ENCODE measurements around the gene ABRACL. TPM values are rescaled to one million over a fixed set of nuclear protein-coding genes. Genes with fewer than 3 reads are reported as not detected.
"Not testable (repeated sequence)": the region's sequence is repeated elsewhere in the genome, so short reads cannot be mapped to it uniquely, and the experiment has no call there.

Gene ABRACL
- total RNA-seq, 2 experiments from 2014 or later, result 174 to 176 TPM

- ChIA-PET POLR2A (interaction anchor here (0.8 kb wide), 1 partner anchor 11 kb away, joined by 3 read pairs; no protein-coding TSS in a partner anchor), CTCF (no interaction called here)
- no peaks in the 10 kb centered on the region for H3K36me3 Mint-ChIP-seq (ENCODE audit: low read depth)
Observed at GRCh38 chr6:139016337-139017213, 12.0 kb upstream of the ABRACL start.

GRCh38 chr6:139017227-139017626, 11.3 kb upstream of the ABRACL start:
- Mint-ChIP-seq H3K27me3 (peaks cover 6% of the 10 kb centered on the region), H3K4me1 (no peaks in the 10 kb centered on the region), H3K4me3 (no peak overlapping the region), H3K9me3 (no peaks in the 10 kb centered on the region), H3K36me3 (ENCODE audit: low read depth) (no peaks in the 10 kb centered on the region), H3K27ac (no peak overlapping the region)
- DNase-seq, result no peak
- CTCF ChIA-PET, result no interaction called here
- POLR2A ChIA-PET, result interaction anchor here (0.8 kb wide), 1 partner anchor 10 kb away, joined by 3 read pairs; no protein-coding TSS in a partner anchor

More at GRCh38 chr6:139016337-139017213, 12.0 kb upstream of the ABRACL start:
- DNase-seq, result no peak
- Mint-ChIP-seq H3K9me3 (no peaks in the 10 kb centered on the region), H3K27me3 (peaks cover 6% of the 10 kb centered on the region), H3K27ac (no peak overlapping the region), H3K4me1 (no peaks in the 10 kb centered on the region), H3K4me3 (no peak overlapping the region)

- no peaks in the 10 kb centered on the region for H3K36me3 Mint-ChIP-seq (ENCODE audit: low read depth)
- ChIA-PET POLR2A (interaction anchor here (1.0 kb wide), 1 partner anchor 10 kb away, joined by 3 read pairs; no protein-coding TSS in a partner anchor), CTCF (no interaction called here)
- no peak for DNase-seq
- no peak overlapping the region for H3K4me3 Mint-ChIP-seq
- H3K9me3 Mint-ChIP-seq, result no peaks in the 10 kb centered on the region
- no peak overlapping the region for H3K27ac Mint-ChIP-seq
- H3K27me3 Mint-ChIP-seq, result peaks cover 2% of the 10 kb centered on the region
- H3K4me1 Mint-ChIP-seq, result no peaks in the 10 kb centered on the region
Observed at GRCh38 chr6:139019722-139020121, 8.8 kb upstream of the ABRACL start.

- Mint-ChIP-seq H3K27me3 (peaks cover 2% of the 10 kb centered on the region), H3K27ac (no peak overlapping the region), H3K9me3 (no peaks in the 10 kb centered on the region), H3K36me3 (ENCODE audit: low read depth) (no peaks in the 10 kb centered on the region), H3K4me1 (no peaks in the 10 kb centered on the region), H3K4me3 (no peak overlapping the region)
- POLR2A ChIA-PET, result interaction anchor here (1.0 kb wide), 1 partner anchor 9 kb away, joined by 3 read pairs; no protein-coding TSS in a partner anchor
- CTCF ChIA-PET, result no interaction called here
- no peak for DNase-seq
Observed at GRCh38 chr6:139020689-139021088, 7.9 kb upstream of the ABRACL start.

GRCh38 chr6:139025416-139025815, 3.1 kb upstream of the ABRACL start:
- H3K4me3 Mint-ChIP-seq; H3K9me3 Mint-ChIP-seq; H3K36me3 Mint-ChIP-seq (ENCODE audit: low read depth); H3K27me3 Mint-ChIP-seq; H3K27ac Mint-ChIP-seq; DNase-seq: not testable (repeated sequence)
- H3K4me1 Mint-ChIP-seq, result peaks cover 10% of the 10 kb centered on the region
- ChIA-PET CTCF (interaction anchor here (0.7 kb wide), 1 partner anchor 33 kb away, joined by 4 read pairs; no protein-coding TSS in a partner anchor), POLR2A (interaction anchor here (0.8 kb wide), 1 partner anchor 37 kb away, joined by 3 read pairs; the partner anchor contains the start of gene REPS1)

- H3K4me1 Mint-ChIP-seq, result peaks cover 15% of the 10 kb centered on the region
- peaks cover 2% of the 10 kb centered on the region for H3K36me3 Mint-ChIP-seq (ENCODE audit: low read depth)
- peak overlapping the region; percentile 75 for H3K27ac Mint-ChIP-seq
- peak overlapping the region; percentile 91 for H3K4me3 Mint-ChIP-seq
- peak; percentile 53 for DNase-seq
- no peaks in the 10 kb centered on the region for H3K27me3 Mint-ChIP-seq
- H3K9me3 Mint-ChIP-seq, result no peaks in the 10 kb centered on the region
- ChIA-PET CTCF (interaction anchor here (0.9 kb wide), 2 partner anchors 39 to 212 kb away, joined by 4 to 8 read pairs; no protein-coding TSS in a partner anchor), POLR2A (interaction anchor here (0.6 to 4.9 kb wide), 12 partner anchors 9 to 346 kb away, joined by 3 to 37 read pairs (median 3); partner anchors contain the start of genes CITED2 and REPS1)
Observed at GRCh38 chr6:139027620-139028182, 844 bp upstream of the ABRACL start.

- Mint-ChIP-seq H3K27me3 (no peaks in the 10 kb centered on the region), H3K4me3 (peak overlapping the region; percentile 91), H3K9me3 (no peaks in the 10 kb centered on the region), H3K27ac (peak overlapping the region; percentile 75), H3K4me1 (peaks cover 20% of the 10 kb centered on the region), H3K36me3 (ENCODE audit: low read depth) (peaks cover 7% of the 10 kb centered on the region)
- DNase-seq, result no peak
- POLR2A ChIA-PET, result interaction anchor here (1.0 to 4.9 kb wide), 12 partner anchors 12 to 506 kb away, joined by 3 to 37 read pairs (median 6); partner anchors contain the start of genes CITED2, REPS1 and TXLNB
- CTCF ChIA-PET, result no interaction called here
Observed at GRCh38 chr6:139028215-139028657, 309 bp upstream of the ABRACL start.

- no peaks in the 10 kb centered on the region for H3K9me3 Mint-ChIP-seq
- ChIA-PET POLR2A (interaction anchor here (0.7 to 4.9 kb wide), 25 partner anchors 9 to 505 kb away, joined by 3 to 37 read pairs (median 4); partner anchors contain the start of genes CCDC28A, CITED2, REPS1 and TXLNB), CTCF (interaction anchor here (0.8 to 2.9 kb wide), 5 partner anchors 96 to 221 kb away, joined by 3 to 8 read pairs (median 4); no protein-coding TSS in a partner anchor)
- no peaks in the 10 kb centered on the region for H3K27me3 Mint-ChIP-seq
- peaks cover 22% of the 10 kb centered on the region for H3K36me3 Mint-ChIP-seq (ENCODE audit: low read depth)
- peak overlapping the region; percentile 91 for H3K4me3 Mint-ChIP-seq
- H3K4me1 Mint-ChIP-seq, result peaks cover 27% of the 10 kb centered on the region
- no peak overlapping the region for H3K27ac Mint-ChIP-seq
- DNase-seq, result peak; percentile 35
Observed at GRCh38 chr6:139029470-139030227, 1.1 kb downstream of the ABRACL start.

- H3K27ac Mint-ChIP-seq, result no peak overlapping the region
- no peaks in the 10 kb centered on the region for H3K9me3 Mint-ChIP-seq
- DNase-seq, result peak; percentile 63
- H3K4me3 Mint-ChIP-seq, result no peak overlapping the region
- peaks cover 28% of the 10 kb centered on the region for H3K36me3 Mint-ChIP-seq (ENCODE audit: low read depth)
- CTCF ChIA-PET, result interaction anchor here (1.0 to 2.9 kb wide), 4 partner anchors 95 to 220 kb away, joined by 4 to 8 read pairs (median 6); no protein-coding TSS in a partner anchor
- peaks cover 27% of the 10 kb centered on the region for H3K4me1 Mint-ChIP-seq
- POLR2A ChIA-PET, result interaction anchor here (1.0 to 4.9 kb wide), 13 partner anchors 8 to 500 kb away, joined by 3 to 37 read pairs (median 6); partner anchors contain the start of genes CCDC28A, CITED2 and REPS1
- no peaks in the 10 kb centered on the region for H3K27me3 Mint-ChIP-seq
Observed at GRCh38 chr6:139030228-139030963, 1.9 kb downstream of the ABRACL start.

- Mint-ChIP-seq H3K4me1 (peaks cover 22% of the 10 kb centered on the region), H3K27me3 (no peaks in the 10 kb centered on the region), H3K4me3 (no peak overlapping the region), H3K36me3 (ENCODE audit: low read depth) (peaks cover 82% of the 10 kb centered on the region), H3K9me3 (no peaks in the 10 kb centered on the region), H3K27ac (no peak overlapping the region)
- POLR2A ChIA-PET, result no interaction called here
- no peak for DNase-seq
- CTCF ChIA-PET, result no interaction called here
Observed at GRCh38 chr6:139037490-139037889, 8.9 kb downstream of the ABRACL start.

GRCh38 chr6:139044250-139044649, 15.7 kb downstream of the ABRACL start:
- H3K4me3 Mint-ChIP-seq, result no peak overlapping the region
- no peaks in the 10 kb centered on the region for H3K9me3 Mint-ChIP-seq
- no peak for DNase-seq
- ChIA-PET CTCF (no interaction called here), POLR2A (interaction anchor here (1.0 kb wide), 1 partner anchor 13 kb away, joined by 3 read pairs; no protein-coding TSS in a partner anchor)
- H3K4me1 Mint-ChIP-seq, result peaks cover 2% of the 10 kb centered on the region
- H3K27me3 Mint-ChIP-seq, result no peaks in the 10 kb centered on the region
- H3K36me3 Mint-ChIP-seq (ENCODE audit: low read depth), result peaks cover 51% of the 10 kb centered on the region
- no peak overlapping the region for H3K27ac Mint-ChIP-seq

Data from activated CD4-positive, alpha-beta memory T cell treated with anti-CD3 and anti-CD28 coated beads, Interleukin-2, amount 10 ng/mL, durations not matched to agents 7 days and 5 days (primary cell).